ENCODE results near the gene CYB5R3. TPM values are rescaled to one million over a fixed set of nuclear protein-coding genes. Genes with fewer than 3 reads are reported as not detected.

CYB5R3 gene
- total RNA-seq, 1 donor from 2014 or later = 181 TPM

DNA sequence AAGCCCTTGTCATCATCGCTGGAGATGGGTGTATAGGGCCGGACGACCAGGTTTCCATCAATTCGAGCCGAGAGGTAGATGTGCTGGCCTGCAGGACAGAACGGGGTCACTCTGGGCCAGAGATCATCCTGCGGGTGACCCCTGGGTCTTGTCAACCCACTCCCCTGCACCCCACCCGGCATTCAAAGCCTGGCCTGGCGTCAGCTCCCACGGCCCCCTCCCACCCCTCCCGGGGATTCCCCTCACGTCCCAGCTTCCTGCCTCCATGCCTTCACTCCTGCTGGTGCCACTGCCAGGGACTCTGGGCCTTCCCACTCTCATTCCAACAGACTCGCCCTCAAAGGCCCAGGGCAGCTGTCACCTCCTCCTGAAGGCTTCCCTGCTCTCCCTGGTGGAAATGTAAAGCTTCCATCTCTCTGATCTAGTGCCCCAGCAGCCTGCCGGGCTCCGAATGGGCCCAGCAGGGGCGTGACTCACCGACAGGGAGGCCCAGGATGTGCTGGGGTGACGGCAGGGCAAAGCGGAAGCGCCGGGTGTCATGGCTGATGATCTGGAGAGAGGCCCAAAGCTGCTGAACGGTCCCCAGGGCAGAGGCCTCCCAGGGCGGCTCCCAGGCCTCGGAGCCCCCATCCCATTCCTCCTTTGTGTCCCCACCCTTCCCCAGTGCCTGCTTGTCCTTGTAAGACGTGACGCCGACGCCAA is 18.1 kb downstream of the CYB5R3 start:
- Histone ChIP-seq H3K4me3 (ENCODE audit: insufficient read depth, low read depth, low read length) (no peak overlapping the region), H4K20me1 (ENCODE audit: insufficient read depth, low read length) (peaks cover 16% of the 10 kb centered on the region), H3K9ac (ENCODE audit: low read length) (peak overlapping the region; percentile 35), H3K9me3 (ENCODE audit: insufficient read depth, low read depth, low read length) (no peaks in the 10 kb centered on the region), H3K27ac (ENCODE audit: low read depth, low read length) (no peak overlapping the region), H3K36me3 (ENCODE audit: insufficient read depth, low read length) (peaks cover 20% of the 10 kb centered on the region), H3K4me1 (ENCODE audit: insufficient read depth, low read length) (peaks cover 18% of the 10 kb centered on the region), H3K27me3 (ENCODE audit: insufficient read depth, low read length) (no peaks in the 10 kb centered on the region), H3K4me2 (ENCODE audit: low read length) (no peak overlapping the region), H2AFZ (ENCODE audit: low read depth, low read length) (no peak overlapping the region), H3K79me2 (ENCODE audit: insufficient read depth, low read length) (peaks cover 16% of the 10 kb centered on the region)
- FAIRE-seq = no peak
- DNase-seq (ENCODE audit: low read depth) = no peak
- H3K9me3 Mint-ChIP-seq (ENCODE audit: unreplicated experiment) = no peaks in the 10 kb centered on the region
- peaks cover 10% of the 10 kb centered on the region for H3K36me3 Mint-ChIP-seq (ENCODE audit: low read depth, unreplicated experiment)
- no peak overlapping the region for H3K27ac Mint-ChIP-seq (ENCODE audit: unreplicated experiment)
- no peak overlapping the region for H3K4me3 Mint-ChIP-seq (ENCODE audit: unreplicated experiment)
- H3K4me1 Mint-ChIP-seq (ENCODE audit: low read depth, unreplicated experiment) = peaks cover 12% of the 10 kb centered on the region
- H3K27me3 Mint-ChIP-seq (ENCODE audit: low read depth, unreplicated experiment) = no peaks in the 10 kb centered on the region
- no peak for TF ChIP-seq EZH2 (IDR thresholded peaks at IDR 0.05; ENCODE audit: insufficient read depth, low read length)
- TF ChIP-seq, protein P1, sequence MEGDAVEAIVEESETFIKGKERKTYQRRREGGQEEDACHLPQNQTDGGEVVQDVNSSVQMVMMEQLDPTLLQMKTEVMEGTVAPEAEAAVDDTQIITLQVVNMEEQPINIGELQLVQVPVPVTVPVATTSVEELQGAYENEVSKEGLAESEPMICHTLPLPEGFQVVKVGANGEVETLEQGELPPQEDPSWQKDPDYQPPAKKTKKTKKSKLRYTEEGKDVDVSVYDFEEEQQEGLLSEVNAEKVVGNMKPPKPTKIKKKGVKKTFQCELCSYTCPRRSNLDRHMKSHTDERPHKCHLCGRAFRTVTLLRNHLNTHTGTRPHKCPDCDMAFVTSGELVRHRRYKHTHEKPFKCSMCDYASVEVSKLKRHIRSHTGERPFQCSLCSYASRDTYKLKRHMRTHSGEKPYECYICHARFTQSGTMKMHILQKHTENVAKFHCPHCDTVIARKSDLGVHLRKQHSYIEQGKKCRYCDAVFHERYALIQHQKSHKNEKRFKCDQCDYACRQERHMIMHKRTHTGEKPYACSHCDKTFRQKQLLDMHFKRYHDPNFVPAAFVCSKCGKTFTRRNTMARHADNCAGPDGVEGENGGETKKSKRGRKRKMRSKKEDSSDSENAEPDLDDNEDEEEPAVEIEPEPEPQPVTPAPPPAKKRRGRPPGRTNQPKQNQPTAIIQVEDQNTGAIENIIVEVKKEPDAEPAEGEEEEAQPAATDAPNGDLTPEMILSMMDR (IDR thresholded peaks at IDR 0.05; ENCODE audit: insufficient read depth, low read depth, low read length) = no peak

DNA sequence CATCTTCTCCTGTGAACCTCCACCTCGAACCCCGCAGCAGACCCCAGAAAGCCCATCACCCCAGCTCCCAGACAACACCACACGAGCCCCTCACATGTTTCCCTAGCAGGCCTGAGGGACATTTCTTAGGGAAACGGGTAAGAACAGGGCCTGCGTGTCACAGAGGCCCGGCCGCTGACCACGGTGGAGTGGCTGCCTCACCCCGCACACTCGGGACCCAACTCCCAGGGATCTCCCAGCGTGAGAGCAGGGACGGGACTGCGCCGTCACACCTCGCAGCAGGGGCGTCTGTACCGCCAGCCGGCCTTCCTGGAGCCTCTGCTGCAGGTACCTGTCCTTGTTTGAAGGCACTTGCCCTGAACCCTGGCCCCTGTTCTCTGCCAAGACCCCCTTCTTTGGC is 19.0 kb downstream of the CYB5R3 start:
- Mint-ChIP-seq H3K27ac (ENCODE audit: unreplicated experiment) (no peak overlapping the region), H3K4me1 (ENCODE audit: low read depth, unreplicated experiment) (peaks cover 3% of the 10 kb centered on the region), H3K27me3 (ENCODE audit: low read depth, unreplicated experiment) (no peaks in the 10 kb centered on the region), H3K36me3 (ENCODE audit: low read depth, unreplicated experiment) (peaks cover 10% of the 10 kb centered on the region), H3K4me3 (ENCODE audit: unreplicated experiment) (no peak overlapping the region), H3K9me3 (ENCODE audit: unreplicated experiment) (no peaks in the 10 kb centered on the region)
- Histone ChIP-seq H3K4me3 (ENCODE audit: insufficient read depth, low read depth, low read length) (no peak overlapping the region), H3K9me3 (ENCODE audit: insufficient read depth, low read depth, low read length) (no peaks in the 10 kb centered on the region), H3K4me1 (ENCODE audit: insufficient read depth, low read length) (peaks cover 9% of the 10 kb centered on the region), H3K4me2 (ENCODE audit: low read length) (no peak overlapping the region), H4K20me1 (ENCODE audit: insufficient read depth, low read length) (peaks cover 16% of the 10 kb centered on the region), H3K9ac (ENCODE audit: low read length) (no peak overlapping the region), H3K36me3 (ENCODE audit: insufficient read depth, low read length) (peaks cover 20% of the 10 kb centered on the region), H2AFZ (ENCODE audit: low read depth, low read length) (no peak overlapping the region), H3K79me2 (ENCODE audit: insufficient read depth, low read length) (peaks cover 16% of the 10 kb centered on the region), H3K27ac (ENCODE audit: low read depth, low read length) (no peak overlapping the region), H3K27me3 (ENCODE audit: insufficient read depth, low read length) (no peaks in the 10 kb centered on the region)
- TF ChIP-seq EZH2 (IDR thresholded peaks at IDR 0.05; ENCODE audit: insufficient read depth, low read length) = no peak
- TF ChIP-seq, protein P1 (IDR thresholded peaks at IDR 0.05; ENCODE audit: insufficient read depth, low read depth, low read length) = no peak
- DNase-seq (ENCODE audit: low read depth) = no peak
- no peak for FAIRE-seq

- H4K20me1 ChIP-seq (ENCODE audit: insufficient read depth, low read length) = peaks cover 16% of the 10 kb centered on the region
- no peak overlapping the region for H2AFZ ChIP-seq (ENCODE audit: low read depth, low read length)
- no peaks in the 10 kb centered on the region for H3K9me3 Mint-ChIP-seq (ENCODE audit: unreplicated experiment)
- H3K36me3 Mint-ChIP-seq (ENCODE audit: low read depth, unreplicated experiment) = peaks cover 10% of the 10 kb centered on the region
- no peaks in the 10 kb centered on the region for H3K27me3 Mint-ChIP-seq (ENCODE audit: low read depth, unreplicated experiment)
- H3K4me2 ChIP-seq (ENCODE audit: low read length) = no peak overlapping the region
- no peak overlapping the region for H3K27ac Mint-ChIP-seq (ENCODE audit: unreplicated experiment)
- no peak for TF ChIP-seq EZH2 (IDR thresholded peaks at IDR 0.05; ENCODE audit: insufficient read depth, low read length)
- TF ChIP-seq, protein P1 (IDR thresholded peaks at IDR 0.05; ENCODE audit: insufficient read depth, low read depth, low read length) = no peak
- peaks cover 9% of the 10 kb centered on the region for H3K4me1 ChIP-seq (ENCODE audit: insufficient read depth, low read length)
- no peak overlapping the region for H3K4me3 Mint-ChIP-seq (ENCODE audit: unreplicated experiment)
- no peaks in the 10 kb centered on the region for H3K27me3 ChIP-seq (ENCODE audit: insufficient read depth, low read length)
- H3K4me1 Mint-ChIP-seq (ENCODE audit: low read depth, unreplicated experiment) = no peaks in the 10 kb centered on the region
- FAIRE-seq = no peak
- no peaks in the 10 kb centered on the region for H3K9me3 ChIP-seq (ENCODE audit: insufficient read depth, low read depth, low read length)
- no peak overlapping the region for H3K9ac ChIP-seq (ENCODE audit: low read length)
- H3K27ac ChIP-seq (ENCODE audit: low read depth, low read length) = no peak overlapping the region
- DNase-seq (ENCODE audit: low read depth) = no peak
- peaks cover 15% of the 10 kb centered on the region for H3K36me3 ChIP-seq (ENCODE audit: insufficient read depth, low read length)
- H3K79me2 ChIP-seq (ENCODE audit: insufficient read depth, low read length) = peaks cover 13% of the 10 kb centered on the region
- no peak overlapping the region for H3K4me3 ChIP-seq (ENCODE audit: insufficient read depth, low read depth, low read length)
These were observed 21.2 kb downstream of the CYB5R3 start for GRCh38 chr22:42627981-42628380.

Measured in astrocyte (in vitro differentiated cells and primary cell).